ENCODE data around the gene LIMA1. TPM values are rescaled to one million over a fixed set of nuclear protein-coding genes. Genes with fewer than 3 reads are reported as not detected.
"Not testable (repeated sequence)": the region's sequence is repeated elsewhere in the genome, so short reads cannot be mapped to it uniquely, and the experiment has no call there.

LIMA1 gene
- total and polyA plus RNA-seq, 9 of the 15 experiments (the other 6 are each of a cell fraction or from before 2014, with no cell fraction given), result 20.2 to 37.8 (median 27.3) TPM

DNA sequence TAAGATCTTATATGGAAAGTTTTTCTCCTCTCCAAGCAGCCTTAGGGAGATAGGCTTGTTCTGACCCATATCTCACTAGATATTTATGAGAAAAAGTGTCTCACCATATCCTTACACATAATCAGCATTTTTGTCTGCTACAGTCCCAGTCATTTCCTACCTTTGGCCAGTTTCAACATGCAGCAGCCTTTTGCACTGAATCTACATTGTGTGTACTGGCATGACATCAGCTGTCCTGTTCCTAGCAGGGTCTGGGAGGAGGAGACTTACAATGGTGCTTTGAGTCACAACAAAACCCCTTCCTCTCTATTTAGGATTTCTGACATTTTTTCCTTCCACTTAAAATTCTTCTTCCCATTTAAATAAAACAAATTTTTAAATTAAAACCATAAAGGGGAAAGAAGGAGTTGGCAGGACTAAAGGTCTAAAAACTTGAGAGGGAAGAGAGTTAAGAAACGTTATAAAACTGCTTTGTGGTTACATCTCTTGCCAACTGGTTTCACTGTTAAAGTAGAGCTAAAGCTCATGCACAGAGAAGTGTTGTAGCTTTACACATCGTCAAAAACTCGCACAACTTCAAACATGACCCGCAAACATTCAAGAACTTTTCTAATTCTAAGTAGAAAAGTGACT is 62.8 kb downstream of the LIMA1 start (continued):
- TF ChIP-seq FOXM1 (IDR thresholded peaks at IDR 0.05; ENCODE audit: low read depth) (no peak), FOXM1 (CRISPR knock-in tag; IDR thresholded peaks at IDR 0.05; ENCODE audit: low read depth) (no peak), ZNF695 (CRISPR knock-in tag; IDR thresholded peaks at IDR 0.05) (no peak), BDP1 (IDR thresholded peaks at IDR 0.05; ENCODE audit: insufficient read depth, insufficient read length) (no peak)
- TF ChIP-seq, protein P1, sequence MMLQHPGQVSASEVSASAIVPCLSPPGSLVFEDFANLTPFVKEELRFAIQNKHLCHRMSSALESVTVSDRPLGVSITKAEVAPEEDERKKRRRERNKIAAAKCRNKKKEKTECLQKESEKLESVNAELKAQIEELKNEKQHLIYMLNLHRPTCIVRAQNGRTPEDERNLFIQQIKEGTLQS (IDR thresholded peaks at IDR 0.05), result peak; percentile 44; the same call in 1 of the 2 replicates
- TF ChIP-seq, protein P1 (CRISPR knock-in tag; conservative IDR thresholded peaks at IDR 0.05), result no peak

DNA sequence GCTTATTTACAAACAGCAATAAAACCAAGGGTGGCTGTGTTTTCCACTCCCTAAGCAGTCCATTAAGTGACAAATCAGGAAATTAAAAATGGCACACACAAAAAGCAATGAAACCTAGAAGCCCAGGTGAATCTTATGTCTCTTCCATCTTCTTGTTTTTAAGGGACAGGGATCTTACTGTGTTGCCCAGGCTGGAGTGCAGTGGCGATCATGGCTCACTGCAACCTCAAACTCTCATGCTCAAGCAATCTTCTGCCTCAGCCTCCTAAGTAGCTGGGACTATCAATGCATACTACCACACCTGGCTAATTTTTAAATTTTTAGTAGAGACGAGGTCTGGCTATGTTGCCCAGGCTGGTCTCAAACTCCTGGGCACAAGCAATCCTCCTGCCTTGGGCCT is 63.8 kb downstream of the LIMA1 start:
- H3K4me1 ChIP-seq (replicated peaks in 1 of 2; ENCODE audit: control insufficient read depth in 2 of 2, insufficient read depth in 2 of 2, low read length in 2 of 2), result peaks cover 7 to 16% of the 10 kb centered on the region in 2 experiments; a peak in 4 of 5 replicates
- H3K27me3 ChIP-seq (ENCODE audit: control insufficient read depth in 2 of 2, insufficient read depth in 2 of 2, low read length in 2 of 2), result no peaks in the 10 kb centered on the region
- BruUV-seq (replicated peaks), result no TSS peak
- intact Hi-C loops (cut with micrococcal nuclease) (no loop called here), in situ Hi-C loops (cut with MboI) (no loop called here)
- FAIRE-seq, result no peak
- H3K27ac ChIP-seq (ENCODE audit: extremely low read depth, low read depth, low read length), result no peak overlapping the region
- H4K20me1 ChIP-seq (replicated peaks; ENCODE audit: control insufficient read depth, insufficient read depth, low read length), result no peaks in the 10 kb centered on the region
- H3K4me3 ChIP-seq, result 0 out of 2 replicates have a peak overlapping the region, but pooled peaks have one; percentile 48
- no peak for DNase-seq (ENCODE audit: extremely low read depth in 1 of 4, low spot score in 3 of 4)
- H3K9me3 ChIP-seq (replicated peaks; ENCODE audit: control insufficient read depth, insufficient read depth, low read depth, low read length), result no peaks in the 10 kb centered on the region
- H3K36me3 ChIP-seq (ENCODE audit: control insufficient read depth, insufficient read depth, low read length), result peaks cover 5% of the 10 kb centered on the region; the same call in 1 of the 3 replicates
- H3K79me2 ChIP-seq (ENCODE audit: control insufficient read depth, insufficient read depth, low read length), result peaks cover 35% of the 10 kb centered on the region
- ChIA-PET CTCF (ENCODE audit: low intra/inter-chr PET ratio) (no interaction called here), POLR2A (no interaction called here)
- no peak for ATAC-seq
- no peak overlapping the region for H2AFZ ChIP-seq (ENCODE audit: low read depth, low read length)
- H3K4me2 ChIP-seq (ENCODE audit: insufficient read depth, low read length), result peak overlapping the region; percentile 16; the same call in 1 of the 2 replicates
- H3K9ac ChIP-seq (ENCODE audit: insufficient read depth in 1 of 2, low read depth in 2 of 2, low read length in 2 of 2), result no peak overlapping the region
- H3K9me1 ChIP-seq (ENCODE audit: control insufficient read depth, insufficient read depth, low read length), result no peaks in the 10 kb centered on the region
- WGBS (ENCODE audit: insufficient coverage, low coverage, missing lambda C conversion rate), result 79% methylated on average over 2 of the region's 2 CpGs
- TF ChIP-seq RBM25 (IDR thresholded peaks at IDR 0.05; ENCODE audit: low read depth, low read length, severe bottlenecking), result peak; percentile 39
- no peak for TF ChIP-seq SP2 (IDR thresholded peaks at IDR 0.05; ENCODE audit: extremely low read depth, low read depth, low read length, poor library complexity, severe bottlenecking)
- TF ChIP-seq ZNF121 (CRISPR knock-in tag; conservative IDR thresholded peaks at IDR 0.05), result peak; percentile 79

DNA sequence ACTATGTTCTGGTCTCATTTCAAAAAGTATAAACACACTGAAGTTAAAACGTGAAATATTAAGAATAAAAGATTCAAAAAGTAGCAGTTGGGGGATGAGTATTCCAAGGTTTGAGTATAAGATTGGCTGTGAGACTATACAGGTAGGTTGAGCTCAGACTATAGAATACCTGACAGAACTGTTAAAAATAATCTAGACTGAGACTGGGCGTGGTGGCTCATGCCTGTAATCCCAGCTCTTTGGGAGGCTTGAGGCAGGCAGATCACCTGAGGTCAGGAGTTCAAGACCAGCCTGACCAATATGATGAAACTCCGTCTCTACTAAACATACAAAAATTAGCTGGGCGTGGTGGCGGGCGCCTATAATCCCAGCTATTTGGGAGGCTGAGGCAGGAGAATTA is 64.3 kb downstream of the LIMA1 start:
- H3K4me3 ChIP-seq; H4K20me1 ChIP-seq (replicated peaks; ENCODE audit: control insufficient read depth, insufficient read depth, low read length); H3K4me2 ChIP-seq (ENCODE audit: insufficient read depth, low read length); H3K9me1 ChIP-seq (ENCODE audit: control insufficient read depth, insufficient read depth, low read length); H3K9me3 ChIP-seq (replicated peaks; ENCODE audit: control insufficient read depth, insufficient read depth, low read depth, low read length); H3K27me3 ChIP-seq (ENCODE audit: control insufficient read depth in 2 of 2, insufficient read depth in 2 of 2, low read length in 2 of 2); H2AFZ ChIP-seq (ENCODE audit: low read depth, low read length); H3K36me3 ChIP-seq (ENCODE audit: control insufficient read depth, insufficient read depth, low read length); ATAC-seq; BruUV-seq (replicated peaks); in situ Hi-C loops (cut with MboI); FAIRE-seq; DNase-seq (ENCODE audit: extremely low read depth in 1 of 4, low spot score in 3 of 4); H3K9ac ChIP-seq (ENCODE audit: insufficient read depth in 1 of 2, low read depth in 2 of 2, low read length in 2 of 2); POLR2A ChIA-PET; CTCF ChIA-PET (ENCODE audit: low intra/inter-chr PET ratio); H3K27ac ChIP-seq (ENCODE audit: extremely low read depth, low read depth, low read length); intact Hi-C loops (cut with micrococcal nuclease): not testable (repeated sequence)
- Histone ChIP-seq H3K4me1 (replicated peaks in 1 of 2; ENCODE audit: control insufficient read depth in 2 of 2, insufficient read depth in 2 of 2, low read length in 2 of 2) (peaks cover 7 to 12% of the 10 kb centered on the region in 2 experiments; a peak in 4 of 5 replicates), H3K79me2 (ENCODE audit: control insufficient read depth, insufficient read depth, low read length) (peaks cover 38% of the 10 kb centered on the region)
- whole genome bisulfite sequencing (ENCODE audit: insufficient coverage, low coverage, missing lambda C conversion rate), result 80% methylated on average over 6 of the region's 6 CpGs
